CD4-positive, alpha-beta T cell treated with Interleukin-12 subunit alpha and Interleukin-12 subunit beta, for 1 hour (primary cell): ENCODE data around the gene PRKCA.
"Not testable (repeated sequence)": the region's sequence is repeated elsewhere in the genome, so short reads cannot be mapped to it uniquely, and the experiment has no call there.

Source experiments
- DNase-seq: peaks from one replicate; pipeline ENCODE4 v3.0.0-alpha.2; 2020

The PRKCA gene

GRCh38 chr17:66331038-66331816 lies 28.8 kb downstream of the PRKCA start:
- peak; percentile 45 for DNase-seq

DNA sequence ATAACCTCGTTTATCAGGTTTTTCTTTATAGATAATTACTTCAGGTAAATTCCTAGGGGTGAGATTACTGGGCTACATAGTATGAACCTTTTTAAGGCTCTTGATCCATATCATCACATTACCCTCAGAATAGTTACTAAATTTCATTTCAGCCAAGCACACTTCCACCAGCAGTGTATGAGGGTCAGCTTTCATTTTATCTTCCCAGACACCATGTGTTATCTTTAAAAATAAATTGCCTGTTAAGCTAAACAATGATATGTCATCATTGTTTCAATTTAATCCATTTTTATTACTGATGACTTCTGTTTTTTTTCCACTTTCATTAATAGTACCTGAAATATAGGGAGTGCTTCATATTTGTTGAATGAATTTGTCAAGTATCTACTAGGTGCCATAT lies 33.4 kb downstream of the PRKCA start:
- DNase-seq: no peak

GRCh38 chr17:66337268-66337667 lies 34.9 kb downstream of the PRKCA start:
- DNase-seq: no peak

GRCh38 chr17:66337866-66338485 lies 35.6 kb downstream of the PRKCA start:
- no peak for DNase-seq

DNA sequence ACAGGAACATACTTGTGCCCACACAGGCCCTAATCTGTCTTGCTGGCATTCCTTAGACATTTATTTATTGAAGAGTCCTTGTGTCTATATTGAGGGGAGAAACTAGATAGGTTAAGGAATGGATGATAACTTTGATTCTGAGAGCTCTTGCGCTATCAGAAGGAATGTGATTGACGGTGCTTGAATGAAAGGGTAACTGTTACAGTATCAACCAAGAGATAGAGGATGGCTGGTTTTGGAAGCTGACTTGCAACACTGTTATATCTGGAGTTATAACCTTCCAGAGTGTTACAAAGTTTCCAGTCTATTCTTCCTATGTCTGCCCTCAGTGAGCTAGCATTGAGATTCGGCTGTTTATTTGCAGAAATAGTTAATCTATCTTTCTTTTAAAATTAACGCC lies 36.5 kb downstream of the PRKCA start:
- DNase-seq: no peak

- no peak for DNase-seq
These were observed 37.1 kb downstream of the PRKCA start for GRCh38 chr17:66339561-66339960.

DNA sequence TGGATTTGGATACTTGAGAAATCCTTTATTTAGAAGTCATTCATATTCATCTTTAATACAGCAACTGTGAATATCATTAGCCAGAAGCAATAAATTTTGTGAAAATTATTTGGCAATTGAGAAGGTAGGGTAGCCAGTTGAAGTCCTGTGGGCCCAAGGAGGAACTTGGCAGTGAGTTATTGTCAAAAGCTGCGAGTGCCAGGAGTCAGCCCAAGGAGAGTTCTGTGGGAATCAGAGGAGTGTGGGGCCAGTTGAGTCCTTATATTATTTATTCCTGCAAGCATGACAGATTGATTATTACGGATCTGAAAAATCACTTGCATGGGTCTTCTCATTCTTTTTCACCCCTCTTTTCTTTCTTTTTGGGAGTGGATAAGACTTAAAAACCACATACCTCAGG lies 38.3 kb downstream of the PRKCA start:
- DNase-seq: no peak

GRCh38 chr17:66341462-66341861 lies 39.0 kb downstream of the PRKCA start:
- DNase-seq: no peak

GRCh38 chr17:66342263-66342662 lies 39.9 kb downstream of the PRKCA start:
- DNase-seq: not testable (repeated sequence)

- DNase-seq: no peak
These were observed 41.2 kb downstream of the PRKCA start for GRCh38 chr17:66343531-66344078.

DNA sequence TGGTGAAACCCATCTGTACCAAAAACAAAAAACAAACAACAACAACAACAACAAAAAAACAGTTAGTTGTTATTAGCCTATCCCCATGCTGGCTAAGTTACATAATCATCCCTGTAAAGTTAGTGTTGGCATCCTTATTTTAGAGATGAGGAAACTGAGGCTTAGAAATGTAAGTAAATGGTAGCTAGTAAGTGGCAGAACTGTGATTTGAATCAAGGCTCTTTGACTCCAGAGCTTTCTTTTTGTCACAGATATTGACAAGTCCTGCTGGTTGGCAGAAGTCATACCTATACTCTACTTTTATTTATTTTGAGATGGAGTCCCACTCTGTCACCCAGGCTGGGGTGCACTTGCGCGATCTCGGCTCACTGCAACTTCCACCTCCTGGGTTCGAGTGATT lies 42.1 kb downstream of the PRKCA start:
- DNase-seq: no peak

GRCh38 chr17:66345264-66345663 lies 42.9 kb downstream of the PRKCA start:
- no peak for DNase-seq

DNA sequence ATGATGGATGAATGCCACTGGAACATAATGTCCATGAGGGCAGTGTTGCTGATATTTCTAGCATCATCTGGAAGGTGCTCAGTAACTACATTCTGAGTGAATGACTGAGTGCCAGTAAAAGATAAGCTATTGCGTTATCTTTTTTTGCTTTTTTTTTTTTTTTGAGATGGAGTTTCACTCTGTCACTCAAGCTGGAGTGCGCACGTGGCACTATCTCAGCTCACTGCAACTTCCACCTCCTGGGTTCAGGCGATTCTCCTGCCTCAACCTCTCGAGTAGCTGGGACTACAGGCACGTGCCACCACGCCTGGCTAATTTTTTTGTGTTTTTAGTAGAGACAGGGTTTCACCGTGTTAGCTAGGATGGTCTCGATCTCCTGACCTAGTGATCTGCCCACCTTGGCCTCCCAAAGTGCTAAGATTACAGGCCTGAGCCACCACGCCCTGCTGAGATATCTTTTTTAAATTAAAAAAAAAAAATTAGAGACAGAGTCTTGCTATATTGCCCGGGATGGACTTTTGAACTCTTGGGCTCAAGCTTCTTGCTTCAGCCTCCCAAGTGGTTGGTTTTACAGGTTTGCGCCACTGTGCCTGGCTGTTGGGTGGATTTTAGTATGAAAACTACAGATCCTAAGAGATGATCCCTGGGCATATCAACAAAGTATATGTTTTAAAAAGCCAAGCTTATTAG lies 43.7 kb downstream of the PRKCA start:
- DNase-seq: not testable (repeated sequence)

DNA sequence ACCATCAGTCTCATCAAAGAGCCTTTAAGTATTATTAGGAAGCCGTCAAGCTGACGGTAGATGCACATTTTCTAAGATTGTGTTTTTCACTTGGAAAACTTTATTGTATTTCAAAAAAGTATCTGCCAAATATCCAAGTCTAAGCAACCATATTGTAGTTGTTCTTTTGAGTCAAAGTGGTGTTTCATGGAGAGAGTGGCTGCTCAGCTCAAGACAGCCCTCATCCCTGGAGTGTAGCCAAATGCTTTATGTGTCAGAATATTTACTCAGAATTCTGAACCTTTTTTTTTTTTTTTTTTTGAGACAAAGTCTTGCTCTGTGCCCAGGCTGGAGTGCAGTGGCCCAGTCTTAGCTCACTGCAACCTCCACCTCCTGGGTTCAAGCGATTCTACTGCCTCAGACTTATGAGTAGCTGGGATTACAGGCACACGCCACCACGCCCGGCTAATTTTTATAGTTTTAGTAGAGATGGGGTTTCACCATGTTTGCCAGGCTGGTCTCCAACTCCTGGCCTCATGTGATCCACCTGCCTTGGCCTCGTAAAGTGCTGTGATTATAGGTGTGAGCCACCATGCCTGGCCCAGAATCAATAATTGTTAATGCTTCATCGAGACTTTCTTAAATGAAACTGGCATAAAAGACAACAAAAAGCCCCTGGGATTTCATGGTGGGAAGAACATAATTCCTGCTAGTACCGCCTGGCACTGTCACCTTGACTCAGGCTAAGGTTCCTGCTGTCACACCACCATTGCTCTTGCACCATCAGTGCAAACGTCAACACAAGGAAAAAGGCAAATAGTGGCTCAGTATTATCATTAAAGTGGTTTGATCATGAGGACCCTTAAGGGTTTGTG lies 45.5 kb downstream of the PRKCA start:
- no peak for DNase-seq

- DNase-seq: no peak
These were observed 46.3 kb downstream of the PRKCA start for GRCh38 chr17:66348584-66349165.

DNA sequence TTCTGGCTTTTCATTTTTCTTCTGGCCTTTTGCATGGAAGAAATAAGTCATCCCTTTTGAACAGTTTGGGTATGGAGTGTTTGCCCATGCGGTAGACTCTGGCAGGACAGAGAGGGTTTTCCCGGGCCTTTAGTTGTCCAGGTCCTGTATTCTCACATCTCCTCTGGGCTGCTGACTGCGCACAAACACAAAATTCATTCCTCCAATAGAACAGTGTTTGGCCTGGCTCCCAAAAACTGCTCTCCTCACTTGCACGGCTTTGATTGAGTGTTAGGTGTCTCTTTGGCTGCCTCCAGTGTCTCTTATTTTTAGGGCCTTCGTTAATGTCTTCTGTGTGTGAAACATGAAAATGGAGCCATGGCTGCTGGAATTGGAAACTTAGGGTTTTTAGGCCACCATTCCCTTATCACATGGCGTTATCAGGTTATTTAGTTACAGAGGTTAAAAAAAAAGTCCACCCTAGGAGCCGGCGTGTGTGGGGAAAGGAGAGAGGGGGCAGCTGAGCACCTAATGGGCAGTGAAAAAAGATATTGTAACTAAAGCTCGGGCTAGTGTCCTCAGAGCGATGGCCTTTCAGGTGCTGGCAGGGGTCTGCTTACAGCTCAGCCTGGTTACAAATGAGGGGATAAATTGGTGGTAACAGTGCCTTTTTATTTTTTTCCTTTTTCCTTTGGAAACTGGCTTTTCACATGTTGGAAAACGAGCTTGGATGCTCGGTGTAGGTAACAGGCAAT lies 47.3 kb downstream of the PRKCA start:
- DNase-seq: no peak

- DNase-seq: not testable (repeated sequence)
These were observed 48.2 kb downstream of the PRKCA start for GRCh38 chr17:66350576-66350975.

GRCh38 chr17:66351033-66351432 lies 48.6 kb downstream of the PRKCA start:
- no peak for DNase-seq

GRCh38 chr17:66351701-66352100 lies 49.3 kb downstream of the PRKCA start:
- no peak for DNase-seq

DNA sequence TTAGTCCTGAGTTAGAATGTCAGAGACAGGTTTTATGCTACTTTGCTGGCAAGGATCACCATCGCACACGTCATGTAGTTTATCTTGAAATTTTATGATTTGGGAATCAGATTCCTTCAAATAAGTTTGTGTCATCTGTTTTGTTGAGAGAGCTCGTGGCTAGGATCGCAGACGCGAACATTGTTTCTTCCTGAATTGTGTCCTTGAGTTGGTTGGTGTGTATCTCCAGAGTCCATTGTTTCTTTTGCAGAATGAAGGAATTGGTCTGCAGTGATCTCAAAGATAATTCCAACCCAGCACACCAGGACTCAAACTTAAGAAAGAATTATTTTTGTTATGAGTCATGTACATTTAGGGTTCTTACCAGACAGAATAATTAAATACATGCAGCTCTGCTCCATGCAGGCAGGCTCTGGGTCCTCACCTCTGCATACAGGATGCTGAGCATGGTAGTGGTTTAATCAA lies 51.6 kb downstream of the PRKCA start:
- no peak for DNase-seq

- no peak for DNase-seq
These were observed 52.1 kb downstream of the PRKCA start for GRCh38 chr17:66354472-66354871.

DNA sequence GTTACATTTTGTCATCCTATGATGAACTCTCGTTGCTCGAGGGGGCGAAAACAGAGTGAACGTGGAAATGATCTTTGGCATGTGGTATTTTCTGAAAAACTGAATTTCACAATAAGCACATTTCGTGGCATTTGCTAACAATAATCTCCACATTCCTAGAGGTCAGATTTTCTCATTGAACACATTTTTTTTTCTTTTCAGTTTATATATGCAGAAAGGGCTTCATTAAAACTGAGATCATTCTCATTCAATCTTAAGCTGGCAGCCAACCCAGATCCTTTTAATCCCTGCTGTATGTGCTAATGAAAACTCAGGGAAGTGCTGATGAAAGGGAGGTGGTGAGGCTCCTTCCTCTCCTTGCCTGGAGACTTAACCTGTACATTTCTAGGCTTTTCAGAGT lies 52.6 kb downstream of the PRKCA start:
- no peak for DNase-seq
